K562 (cell line): ENCODE data around the gene LRRC51. TPM values are rescaled to one million over a fixed set of nuclear protein-coding genes. Genes with fewer than 3 reads are reported as not detected.

Source experiments
- CEBPG ChIP-seq, 3 experiments: fragments of 200-800 bp in 1 of 3; sonication (Bioruptor generic) in 1 of 3; sonication (generic) in 1 of 3; formaldehyde crosslinking in 1 of 3; IDR thresholded peaks in 2 of 3; conservative IDR thresholded peaks in 1 of 3; 2 replicates each; pipeline versions ENCODE4 v1.6.1 to v1.8.0; 2016 to 2022; ENCODE audit warnings: missing compliant biosample characterization in 2 of 3, missing genetic modification characterization in 2 of 3, mild to moderate bottlenecking in 1 of 3, missing genetic modification reagents in 1 of 3
- CHD4 ChIP-seq: fragments of 200-600 bp; sonication (generic); IDR thresholded peaks from 3 replicates; pipeline ENCODE4 v1.6.1; 2012; ENCODE audit warnings: low read depth, mild to moderate bottlenecking, mixed read lengths, low read length, inconsistent platforms; ENCODE audit not compliant: insufficient read depth, insufficient replicate concordance, poor library complexity, severe bottlenecking
- COPS2 ChIP-seq: fragments of 450-650 bp; conservative IDR thresholded peaks from 2 replicates; pipeline ENCODE4 v1.6.1; 2016; ENCODE audit warnings: mild to moderate bottlenecking, moderate library complexity
- E2F3 ChIP-seq: fragments of 250-450 bp; sonication (Bioruptor Pico); IDR thresholded peaks from 2 replicates; pipeline ENCODE4 v1.4.0; 2020; ENCODE audit warnings: mild to moderate bottlenecking
- EZH2 ChIP-seq: IDR thresholded peaks from 2 replicates; pipeline ENCODE4 v1.6.1; 2012; ENCODE audit warnings: low read depth, mild to moderate bottlenecking, inconsistent platforms, low read length, borderline replicate concordance
- LEF1 ChIP-seq: fragments of 450-650 bp; IDR thresholded peaks from 2 replicates; pipeline ENCODE4 v1.6.1; 2016; ENCODE audit warnings: mild to moderate bottlenecking
- MBD1 ChIP-seq: fragments of 250-450 bp; sonication (Bioruptor Pico); IDR thresholded peaks from 2 replicates; pipeline ENCODE4 v1.8.0; 2022; ENCODE audit warnings: inconsistent platforms
- OTX1 ChIP-seq: fragments of 450-650 bp; formaldehyde crosslinking; IDR thresholded peaks from 2 replicates; pipeline ENCODE4 v1.4.0; 2022; ENCODE audit warnings: mild to moderate bottlenecking
- POLR2A ChIP-seq: fragments of 450-650 bp; conservative IDR thresholded peaks from 2 replicates; pipeline ENCODE4 v1.6.1; 2016
- POLR2B ChIP-seq: fragments of 450-650 bp; IDR thresholded peaks from 2 replicates; pipeline ENCODE4 v1.6.1; 2018; ENCODE audit warnings: low read depth; ENCODE audit not compliant: partially characterized antibody
- RFX5 ChIP-seq: IDR thresholded peaks from 2 replicates; pipeline ENCODE4 v1.6.1; 2011; ENCODE audit warnings: low read depth, mild to moderate bottlenecking, improper control_type of control experiment, low read length
- TCF7L2 ChIP-seq: fragments of 150-350 bp; IDR thresholded peaks from 2 replicates; pipeline ENCODE4 v1.6.1; 2016; ENCODE audit warnings: low read depth, mild to moderate bottlenecking, low read length, moderate library complexity
- ZC3H11A ChIP-seq: IDR thresholded peaks from 2 replicates; pipeline ENCODE4 v1.6.1; 2012; ENCODE audit warnings: low read depth, low read length, improper control_type of control experiment
- ZHX1 ChIP-seq: fragments of 150-350 bp; conservative IDR thresholded peaks from 2 replicates; pipeline ENCODE4 v1.6.1; 2014; ENCODE audit warnings: low read length
- polyA plus RNA-seq, 8 experiments: library from polyadenylated mRNA; depleted of rRNA in 4 of 8; stranded (reverse) in 5 of 8; unstranded in 3 of 8; fragments of >200 nt; fragmentation: Nextera tagmentation in 2 of 8; fragmentation: Illumina TruSeq in 1 of 8; extraction: Ambion mirVana in 2 of 8; extraction: Trizol in 1 of 8; gene quantifications; 2 replicates each; pipeline versions ENCODE4 v1.2.1 to v1.2.3, GENCODE V29; 2011 to 2014; ENCODE audit warnings: inconsistent platforms in 1 of 8, missing spikeins in 1 of 8
- total RNA-seq, 7 experiments: library from RNA; depleted of rRNA in 6 of 7; stranded (reverse); fragments of >200 nt in 6 of 7; fragmentation: Illumina TruSeq in 2 of 7; extraction: Trizol in 2 of 7; gene quantifications; 2 replicates each; pipeline versions ENCODE4 v1.2.1 to v1.2.3, GENCODE V29; 2011 to 2021; ENCODE audit warnings: low replicate concordance in 1 of 7
- TF ChIP-seq, protein P1 (sequence below): fragments of 450-650 bp; IDR thresholded peaks from 2 replicates; pipeline ENCODE4 v1.6.1; 2018; ENCODE audit not compliant: partially characterized antibody
- TF ChIP-seq, protein P2 (sequence below): fragments of 250-450 bp; sonication (Bioruptor Pico); IDR thresholded peaks from 2 replicates; pipeline ENCODE4 v1.5.1; 2021; ENCODE audit warnings: mild to moderate bottlenecking

Gene LRRC51
- total and polyA plus RNA-seq, 9 of the 15 experiments (the other 6 are each of a cell fraction or from before 2014, with no cell fraction given): 4.7 to 10.6 (median 5.6) TPM

- TF ChIP-seq CHD4 (no peak), TCF7L2 (no peak), ZC3H11A (no peak), CEBPG (CRISPR knock-in tag; IDR thresholded peaks at IDR 0.05) (no peak), CEBPG (tag; conservative IDR thresholded peaks at IDR 0.05 in 1 of 2, IDR thresholded peaks at IDR 0.05 in 1 of 2) (no peak; a peak in 1 of 4 replicates), OTX1 (no peak), RFX5 (no peak), LEF1 (no peak; the same call in 1 of the 2 replicates), EZH2 (no peak), MBD1 (CRISPR knock-in tag) (no peak), E2F3 (CRISPR knock-in tag) (no peak), POLR2B (peak; percentile 98), ZHX1 (no peak), COPS2 (no peak), POLR2A (peak; percentile 96)
- TF ChIP-seq, protein P1, sequence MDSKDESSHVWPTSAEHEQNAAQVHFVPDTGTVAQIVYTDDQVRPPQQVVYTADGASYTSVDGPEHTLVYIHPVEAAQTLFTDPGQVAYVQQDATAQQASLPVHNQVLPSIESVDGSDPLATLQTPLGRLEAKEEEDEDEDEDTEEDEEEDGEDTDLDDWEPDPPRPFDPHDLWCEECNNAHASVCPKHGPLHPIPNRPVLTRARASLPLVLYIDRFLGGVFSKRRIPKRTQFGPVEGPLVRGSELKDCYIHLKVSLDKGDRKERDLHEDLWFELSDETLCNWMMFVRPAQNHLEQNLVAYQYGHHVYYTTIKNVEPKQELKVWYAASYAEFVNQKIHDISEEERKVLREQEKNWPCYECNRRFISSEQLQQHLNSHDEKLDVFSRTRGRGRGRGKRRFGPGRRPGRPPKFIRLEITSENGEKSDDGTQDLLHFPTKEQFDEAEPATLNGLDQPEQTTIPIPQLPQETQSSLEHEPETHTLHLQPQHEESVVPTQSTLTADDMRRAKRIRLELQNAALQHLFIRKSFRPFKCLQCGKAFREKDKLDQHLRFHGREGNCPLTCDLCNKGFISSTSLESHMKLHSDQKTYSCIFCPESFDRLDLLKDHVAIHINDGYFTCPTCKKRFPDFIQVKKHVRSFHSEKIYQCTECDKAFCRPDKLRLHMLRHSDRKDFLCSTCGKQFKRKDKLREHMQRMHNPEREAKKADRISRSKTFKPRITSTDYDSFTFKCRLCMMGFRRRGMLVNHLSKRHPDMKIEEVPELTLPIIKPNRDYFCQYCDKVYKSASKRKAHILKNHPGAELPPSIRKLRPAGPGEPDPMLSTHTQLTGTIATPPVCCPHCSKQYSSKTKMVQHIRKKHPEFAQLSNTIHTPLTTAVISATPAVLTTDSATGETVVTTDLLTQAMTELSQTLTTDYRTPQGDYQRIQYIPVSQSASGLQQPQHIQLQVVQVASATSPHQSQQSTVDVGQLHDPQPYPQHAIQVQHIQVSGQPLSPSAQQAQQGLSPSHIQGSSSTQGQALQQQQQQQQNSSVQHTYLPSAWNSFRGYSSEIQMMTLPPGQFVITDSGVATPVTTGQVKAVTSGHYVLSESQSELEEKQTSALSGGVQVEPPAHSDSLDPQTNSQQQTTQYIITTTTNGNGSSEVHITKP: peak; percentile 40
- TF ChIP-seq, protein P2, sequence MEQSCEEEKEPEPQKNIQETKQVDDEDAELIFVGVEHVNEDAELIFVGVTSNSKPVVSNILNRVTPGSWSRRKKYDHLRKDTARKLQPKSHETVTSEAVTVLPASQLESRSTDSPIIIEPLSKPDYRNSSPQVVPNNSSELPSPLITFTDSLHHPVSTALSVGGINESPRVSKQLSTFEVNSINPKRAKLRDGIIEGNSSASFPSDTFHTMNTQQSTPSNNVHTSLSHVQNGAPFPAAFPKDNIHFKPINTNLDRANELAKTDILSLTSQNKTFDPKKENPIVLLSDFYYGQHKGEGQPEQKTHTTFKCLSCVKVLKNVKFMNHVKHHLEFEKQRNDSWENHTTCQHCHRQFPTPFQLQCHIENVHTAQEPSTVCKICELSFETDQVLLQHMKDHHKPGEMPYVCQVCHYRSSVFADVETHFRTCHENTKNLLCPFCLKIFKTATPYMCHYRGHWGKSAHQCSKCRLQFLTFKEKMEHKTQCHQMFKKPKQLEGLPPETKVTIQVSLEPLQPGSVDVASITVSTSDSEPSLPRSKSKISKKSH (CRISPR knock-in tag): no peak
These were observed 31.7 kb downstream of the LRRC51 start, which contains the start of gene ANAPC15 (continued) for GRCh38 chr11:72112143-72112977.
